KOPT-K1 (cell line): Measurements from ENCODE around the gene C19orf73.
"Not testable (repeated sequence)": the region's sequence is repeated elsewhere in the genome, so short reads cannot be mapped to it uniquely, and the experiment has no call there.

Experiments used
- H3K27ac ChIP-seq: fragments of 200-600 bp; sonication (generic); 2 replicates; pipeline ENCODE4 v1.5.1; 2016; ENCODE audit warnings: antibody characterized with exemption, mild to moderate bottlenecking, low read depth, low read length; ENCODE audit not compliant: poor library complexity, severe bottlenecking
- H3K36me3 ChIP-seq: fragments of 200-600 bp; sonication (generic); 2 replicates; pipeline ENCODE4 v1.5.1; 2017; ENCODE audit warnings: antibody characterized with exemption, mild to moderate bottlenecking, low read length, moderate library complexity; ENCODE audit not compliant: insufficient read depth
- H3K9me3 ChIP-seq: fragments of 200-600 bp; sonication (generic); 2 replicates; pipeline ENCODE4 v1.5.1; 2017; ENCODE audit warnings: antibody characterized with exemption, low read length, mild to moderate bottlenecking; ENCODE audit not compliant: insufficient read depth, poor library complexity, severe bottlenecking

C19orf73 gene

GRCh38 chr19:49084206-49085019 is 34.5 kb downstream of the C19orf73 start:
- H3K9me3 ChIP-seq = no peaks in the 10 kb centered on the region
- peaks cover 32% of the 10 kb centered on the region for H3K36me3 ChIP-seq
- peak overlapping the region; percentile 87 for H3K27ac ChIP-seq

- Histone ChIP-seq H3K9me3 (no peaks in the 10 kb centered on the region), H3K36me3 (peaks cover 2% of the 10 kb centered on the region; the same call in 1 of the 2 replicates)
These were observed 37.7 kb downstream of the C19orf73 start for GRCh38 chr19:49081273-49081672.

GRCh38 chr19:49080392-49080791 is 38.6 kb downstream of the C19orf73 start:
- H3K9me3 ChIP-seq = no peaks in the 10 kb centered on the region
- no peak overlapping the region for H3K27ac ChIP-seq
- no peaks in the 10 kb centered on the region for H3K36me3 ChIP-seq

More at GRCh38 chr19:49081273-49081672, 37.7 kb downstream of the C19orf73 start:
- H3K27ac ChIP-seq = no peak overlapping the region

- not testable (repeated sequence) for H3K9me3 ChIP-seq, H3K36me3 ChIP-seq, H3K27ac ChIP-seq
These were observed 44.1 kb downstream of the C19orf73 start for GRCh38 chr19:49074869-49075268.

GRCh38 chr19:49073514-49074378 is 45.2 kb downstream of the C19orf73 start:
- Histone ChIP-seq H3K9me3 (no peaks in the 10 kb centered on the region), H3K36me3 (no peaks in the 10 kb centered on the region), H3K27ac (no peak overlapping the region)

- Histone ChIP-seq H3K9me3 (no peaks in the 10 kb centered on the region), H3K36me3 (no peaks in the 10 kb centered on the region), H3K27ac (no peak overlapping the region)
These were observed 46.9 kb downstream of the C19orf73 start for GRCh38 chr19:49071860-49072547.

GRCh38 chr19:49070416-49070815 is 48.5 kb downstream of the C19orf73 start:
- Histone ChIP-seq H3K36me3 (no peaks in the 10 kb centered on the region), H3K27ac (no peak overlapping the region), H3K9me3 (no peaks in the 10 kb centered on the region)

GRCh38 chr19:49069026-49069425 is 49.9 kb downstream of the C19orf73 start:
- H3K36me3 ChIP-seq = no peaks in the 10 kb centered on the region
- H3K27ac ChIP-seq = no peak overlapping the region
- H3K9me3 ChIP-seq = no peaks in the 10 kb centered on the region
